Body of pancreas (tissue), 4 donors: ENCODE results near the gene ROR1. TPM values are rescaled to one million over a fixed set of nuclear protein-coding genes. Genes with fewer than 3 reads are reported as not detected.
A peak's percentile ranks its signal among the peaks of the same experiment; 100 is the strongest.

Experiments
- ATAC-seq: fragments of 150-250 bp; one replicate; pipeline ENCODE4 v1.9.1; 2016
- DNase-seq, 4 donors: peaks; one replicate each; pipeline ENCODE4 v3.0.0-alpha.2; 2019
- H3K27ac ChIP-seq, 4 donors: fragments of 200-600 bp; sonication (generic); 1 replicate in 3 of 4; 2 replicates in 1 of 4; pipeline versions ENCODE4 v1.5.1 to v1.6.1; 2016 to 2019; ENCODE audit warnings: mild to moderate bottlenecking in 1 of 4, mixed read lengths in 1 of 4, moderate library complexity in 1 of 4
- H3K27me3 ChIP-seq, 2 donors: fragments of 200-600 bp; sonication (generic); one replicate each; pipeline ENCODE4 v1.6.0; 2016; ENCODE audit warnings: mild to moderate bottlenecking in 1 of 2
- H3K36me3 ChIP-seq, 2 donors: fragments of 200-600 bp; sonication (generic); replicated peaks in 1 of 2; 2 replicates each; pipeline ENCODE4 v1.5.1; 2016; ENCODE audit warnings: low read depth in 2 of 2; ENCODE audit not compliant: insufficient read depth in 1 of 2
- H3K4me1 ChIP-seq: fragments of 200-600 bp; sonication (generic); one replicate; pipeline ENCODE4 v1.6.0; 2016
- H3K4me3 ChIP-seq, 2 donors: fragments of 200-600 bp; sonication (generic); 1 replicate in 1 of 2; 2 replicates in 1 of 2; pipeline ENCODE4 v1.5.1; 2016 to 2019
- H3K9me3 ChIP-seq, 3 donors: fragments of 200-600 bp; sonication (generic); 1 replicate in 2 of 3; 2 replicates in 1 of 3; pipeline ENCODE4 v1.5.1; 2016
- POLR2A ChIP-seq, 3 donors: fragments of 450-650 bp; IDR thresholded peaks; one replicate each; pipeline ENCODE4 v1.6.1; 2016; ENCODE audit warnings: antibody characterized with exemption in 3 of 3, mild to moderate bottlenecking in 2 of 3
- WGBS, 2 donors: methylation state at CpG; one replicate each; pipeline ENCODE4 v1.1.5; 2017; 5-methylcytosine and 5-hydroxymethylcytosine counted together
- intact Hi-C: fragments of 100-400 bp; cut with DNase I; formaldehyde crosslinking; loops from one replicate; pipeline ENCODE4 v1.15.1; 2023
- total RNA-seq, 2 donors: library from RNA; depleted of rRNA; stranded (reverse); fragments of >200 nt; gene quantifications; one replicate each; pipeline ENCODE4 v1.1.0, GENCODE V29; 2016
- TF ChIP-seq, protein P1 (sequence below), 7 experiments: fragments of 450-650 bp in 4 of 7; fragments of 200-600 bp in 3 of 7; sonication (generic) in 3 of 7; IDR thresholded peaks; one replicate each; pipeline ENCODE4 v1.5.1; 2016 to 2019; ENCODE audit warnings: antibody characterized with exemption in 7 of 7

Gene ROR1
- total RNA-seq, 2 donors from 2014 or later, result 26.7 to 56.0 TPM

DNA sequence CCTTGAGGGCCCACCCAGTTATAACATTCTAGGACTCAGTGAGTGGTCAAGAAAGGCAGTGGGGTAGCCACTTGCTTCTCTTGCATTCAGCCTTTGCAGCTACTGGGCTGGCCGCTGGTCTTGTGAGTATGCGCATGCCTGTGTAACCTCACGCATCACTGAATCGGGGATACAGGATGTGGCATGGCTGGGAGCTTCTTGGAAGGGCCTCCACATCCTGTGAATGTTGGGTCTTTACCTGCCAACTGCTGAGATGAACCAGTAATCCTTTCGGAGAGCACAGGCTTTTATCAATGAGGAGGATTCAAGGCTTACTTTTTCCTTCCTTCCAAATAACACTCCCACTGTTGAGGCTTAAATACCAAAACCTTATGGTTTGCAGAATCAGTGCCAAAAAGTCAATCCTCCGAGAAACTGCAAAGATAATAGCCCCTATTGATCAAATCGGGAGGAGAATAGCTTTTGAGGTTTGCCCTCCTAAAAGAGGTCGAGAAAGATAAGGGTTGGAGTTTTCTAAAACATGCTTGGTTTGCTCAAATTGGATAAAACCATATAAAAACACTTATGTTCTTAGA lies 230.7 kb downstream of the ROR1 start:
- 64 to 70% methylated on average over 8 of the region's 8 CpGs for WGBS, 2 donors
- Histone ChIP-seq H3K27ac (peak overlapping the region in 1 of 4 donors; percentile 60), H3K9me3 (no peaks in the 10 kb centered on the region), H3K36me3 (no peaks in the 10 kb centered on the region), H3K4me1 (peaks cover 51% of the 10 kb centered on the region), H3K4me3 (no peak overlapping the region), H3K27me3 (no peaks in the 10 kb centered on the region)
- TF ChIP-seq POLR2A (IDR thresholded peaks at IDR 0.05), result no peak
- TF ChIP-seq, protein P1, sequence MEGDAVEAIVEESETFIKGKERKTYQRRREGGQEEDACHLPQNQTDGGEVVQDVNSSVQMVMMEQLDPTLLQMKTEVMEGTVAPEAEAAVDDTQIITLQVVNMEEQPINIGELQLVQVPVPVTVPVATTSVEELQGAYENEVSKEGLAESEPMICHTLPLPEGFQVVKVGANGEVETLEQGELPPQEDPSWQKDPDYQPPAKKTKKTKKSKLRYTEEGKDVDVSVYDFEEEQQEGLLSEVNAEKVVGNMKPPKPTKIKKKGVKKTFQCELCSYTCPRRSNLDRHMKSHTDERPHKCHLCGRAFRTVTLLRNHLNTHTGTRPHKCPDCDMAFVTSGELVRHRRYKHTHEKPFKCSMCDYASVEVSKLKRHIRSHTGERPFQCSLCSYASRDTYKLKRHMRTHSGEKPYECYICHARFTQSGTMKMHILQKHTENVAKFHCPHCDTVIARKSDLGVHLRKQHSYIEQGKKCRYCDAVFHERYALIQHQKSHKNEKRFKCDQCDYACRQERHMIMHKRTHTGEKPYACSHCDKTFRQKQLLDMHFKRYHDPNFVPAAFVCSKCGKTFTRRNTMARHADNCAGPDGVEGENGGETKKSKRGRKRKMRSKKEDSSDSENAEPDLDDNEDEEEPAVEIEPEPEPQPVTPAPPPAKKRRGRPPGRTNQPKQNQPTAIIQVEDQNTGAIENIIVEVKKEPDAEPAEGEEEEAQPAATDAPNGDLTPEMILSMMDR (IDR thresholded peaks at IDR 0.05), result no peak
- peak in 1 of 4 donors; percentile 9 for DNase-seq
- no peak for ATAC-seq
- intact Hi-C loops, result no loop called here

DNA sequence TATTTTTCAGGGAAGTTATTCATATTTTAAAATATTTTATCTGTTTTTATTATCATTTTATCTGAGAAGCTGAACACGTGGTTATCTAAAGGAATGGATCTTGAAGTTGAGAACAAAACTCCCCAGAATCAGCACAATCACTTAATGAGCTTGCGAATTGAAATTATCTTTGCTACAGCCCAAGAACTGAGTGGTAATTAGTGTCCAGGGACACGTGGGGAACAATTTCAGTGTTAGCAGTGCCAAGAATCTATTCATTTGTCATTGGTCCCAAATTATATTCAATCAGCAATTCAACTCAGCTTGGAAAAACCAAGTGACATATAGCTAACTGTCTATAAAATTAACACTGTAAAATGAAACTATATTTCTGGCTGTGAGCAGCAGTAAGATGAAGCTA lies 232.0 kb downstream of the ROR1 start:
- no peaks in the 10 kb centered on the region for H3K36me3 ChIP-seq
- no peaks in the 10 kb centered on the region for H3K9me3 ChIP-seq
- WGBS, 2 donors, result 15 to 18% methylated on average over 3 of the region's 3 CpGs
- no peak for ATAC-seq
- DNase-seq, result no peak
- H3K4me1 ChIP-seq, result peaks cover 48% of the 10 kb centered on the region
- no peaks in the 10 kb centered on the region for H3K27me3 ChIP-seq
- TF ChIP-seq, protein P1 (IDR thresholded peaks at IDR 0.05), result no peak
- TF ChIP-seq POLR2A (IDR thresholded peaks at IDR 0.05), result no peak
- H3K4me3 ChIP-seq, result no peak overlapping the region
- intact Hi-C loops, result no loop called here
- peak overlapping the region; percentile 60 to 89 (median 86) for H3K27ac ChIP-seq

DNA sequence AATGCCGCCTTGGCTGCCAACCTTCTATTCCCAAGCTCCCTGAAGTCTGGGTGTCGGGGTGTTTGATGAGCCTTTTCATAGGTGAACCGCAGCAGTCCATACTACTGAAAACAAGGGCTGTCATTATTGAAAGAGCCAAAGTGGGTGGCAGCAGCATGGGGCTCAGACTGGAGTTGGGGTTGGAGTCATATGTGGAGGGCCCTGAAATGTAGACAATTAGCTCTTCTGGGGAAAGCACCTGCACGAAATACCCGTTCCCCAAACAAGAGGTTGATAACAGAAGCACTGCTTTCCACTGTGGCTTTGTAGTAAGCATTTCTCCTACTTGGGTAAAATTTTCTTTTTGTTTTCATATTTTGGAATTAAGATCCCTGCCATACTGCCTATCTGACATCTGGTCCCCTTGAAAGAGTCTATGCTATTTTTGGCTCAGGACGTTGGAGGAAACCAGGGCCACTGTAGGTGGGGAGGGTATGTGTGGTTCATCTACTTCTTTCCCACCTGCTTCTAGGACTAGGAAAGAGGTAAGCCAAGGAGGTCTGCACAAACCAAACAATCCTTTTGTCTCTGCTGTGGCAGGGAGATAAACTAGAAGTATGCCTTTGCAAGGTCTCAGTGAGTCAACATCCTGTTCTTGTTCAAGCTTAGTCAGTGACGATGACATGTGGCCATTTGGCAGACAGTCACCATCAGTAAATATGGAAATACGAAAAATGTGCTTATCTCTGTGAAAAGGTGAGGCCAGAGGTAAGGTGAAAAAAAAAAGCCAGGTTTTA lies 232.6 kb downstream of the ROR1 start:
- peak in 2 of 3 donors; percentile 32 to 34 for TF ChIP-seq POLR2A (IDR thresholded peaks at IDR 0.05)
- TF ChIP-seq, protein P1 (IDR thresholded peaks at IDR 0.05), result peak in 1 of 7 experiments; percentile 15
- ATAC-seq (peak; percentile 98), DNase-seq (peak; percentile 75 to 92 (median 84))
- WGBS, 2 donors, result 39 to 40% methylated on average over 8 of the region's 8 CpGs
- no peaks in the 10 kb centered on the region for H3K36me3 ChIP-seq
- H3K4me3 ChIP-seq, result no peak overlapping the region
- intact Hi-C loops, result no loop called here
- H3K4me1 ChIP-seq, result peaks cover 44% of the 10 kb centered on the region
- no peaks in the 10 kb centered on the region for H3K9me3 ChIP-seq
- peak overlapping the region; percentile 60 to 89 (median 86) for H3K27ac ChIP-seq
- no peaks in the 10 kb centered on the region for H3K27me3 ChIP-seq

DNA sequence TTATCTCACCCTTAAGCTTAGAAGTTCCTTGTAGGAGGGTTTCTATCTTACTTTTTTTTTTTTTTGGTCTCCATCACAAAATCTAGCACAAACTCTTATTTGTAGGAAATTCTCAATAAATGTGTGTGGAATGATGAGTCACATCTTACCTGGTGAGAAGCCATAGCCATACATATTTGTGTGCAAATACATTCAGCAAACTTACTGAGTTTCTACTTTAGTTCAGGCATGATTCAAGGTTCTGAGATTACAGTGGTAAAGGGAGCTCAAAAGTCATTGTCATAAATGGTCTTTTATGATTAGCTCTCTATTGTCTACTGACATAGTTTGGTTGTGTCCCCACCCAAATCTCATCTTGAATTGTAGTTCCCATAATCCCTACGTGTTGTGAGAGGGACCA lies 236.5 kb downstream of the ROR1 start:
- Histone ChIP-seq H3K27me3 (no peaks in the 10 kb centered on the region), H3K27ac (no peak overlapping the region), H3K4me1 (peaks cover 33% of the 10 kb centered on the region), H3K4me3 (no peak overlapping the region), H3K9me3 (no peaks in the 10 kb centered on the region), H3K36me3 (no peaks in the 10 kb centered on the region)
- intact Hi-C loops, result no loop called here
- no peak for ATAC-seq
- TF ChIP-seq, protein P1 (IDR thresholded peaks at IDR 0.05), result no peak
- no peak for TF ChIP-seq POLR2A (IDR thresholded peaks at IDR 0.05)
- 86 to 94% methylated on average over 1 of the region's 1 CpG for WGBS, 2 donors
- no peak for DNase-seq
